Liver (tissue), 9 donors: ENCODE data around the gene E2F4. TPM values are rescaled to one million over a fixed set of nuclear protein-coding genes. Genes with fewer than 3 reads are reported as not detected.

ENCODE experiments used
- DNase-seq: peaks from one replicate; pipeline ENCODE4 v3.0.0-alpha.2; 2017; ENCODE audit warnings: low spot score
- H3K27ac ChIP-seq, 2 donors: one replicate each; pipeline ENCODE4 v1.7.0; 2013; ENCODE audit warnings: inconsistent platforms in 2 of 2, low read length in 2 of 2, control low read depth in 1 of 2, low read depth in 1 of 2, mild to moderate bottlenecking in 1 of 2
- H3K27me3 ChIP-seq, 4 donors: one replicate each; pipeline versions ENCODE4 v1.6.1 to v1.7.0; 2013; ENCODE audit warnings: low read length in 3 of 4, inconsistent platforms in 1 of 4, mild to moderate bottlenecking in 1 of 4, moderate library complexity in 1 of 4; ENCODE audit not compliant: control insufficient read depth in 4 of 4, insufficient read depth in 4 of 4
- H3K36me3 ChIP-seq, 4 donors: one replicate each; pipeline versions ENCODE4 v1.6.1 to v1.7.0; 2013; ENCODE audit warnings: low read length in 3 of 4, mild to moderate bottlenecking in 3 of 4, low read depth in 1 of 4, moderate library complexity in 1 of 4; ENCODE audit not compliant: control insufficient read depth in 4 of 4, insufficient read depth in 3 of 4
- H3K4me1 ChIP-seq, 4 donors: one replicate each; pipeline versions ENCODE4 v1.6.1 to v1.7.0; 2013; ENCODE audit warnings: low read length in 3 of 4, mild to moderate bottlenecking in 3 of 4, moderate library complexity in 1 of 4; ENCODE audit not compliant: control insufficient read depth in 4 of 4, insufficient read depth in 4 of 4
- H3K4me3 ChIP-seq, 3 donors: one replicate each; pipeline versions ENCODE4 v1.6.1 to v1.7.0; 2013; ENCODE audit warnings: low read length in 3 of 3, control low read depth in 1 of 3, low read depth in 1 of 3, mild to moderate bottlenecking in 1 of 3
- H3K9ac ChIP-seq, 2 donors: one replicate each; pipeline ENCODE4 v1.7.0; 2013; ENCODE audit warnings: low read length in 2 of 2, mild to moderate bottlenecking in 2 of 2, moderate library complexity in 2 of 2, control low read depth in 1 of 2, low read depth in 1 of 2
- H3K9me3 ChIP-seq, 4 donors: one replicate each; pipeline versions ENCODE4 v1.6.1 to v1.7.0; 2013; ENCODE audit warnings: low read length in 3 of 4; ENCODE audit not compliant: control insufficient read depth in 4 of 4
- EGR1 ChIP-seq, 2 donors: IDR thresholded peaks; 2 replicates each; pipeline ENCODE4 v1.6.1; 2016 to 2018; ENCODE audit warnings: antibody characterized with exemption in 2 of 2, low read depth in 2 of 2
- FOXA1 ChIP-seq: IDR thresholded peaks from 2 replicates; pipeline ENCODE4 v1.6.1; 2016; ENCODE audit warnings: antibody characterized with exemption
- FOXA2 ChIP-seq: IDR thresholded peaks from 2 replicates; pipeline ENCODE4 v1.6.1; 2016; ENCODE audit warnings: antibody characterized with exemption
- GABPA ChIP-seq, 2 donors: IDR thresholded peaks in 1 of 2; conservative IDR thresholded peaks in 1 of 2; 2 replicates each; pipeline ENCODE4 v1.6.1; 2016; ENCODE audit warnings: antibody characterized with exemption in 2 of 2, mild to moderate bottlenecking in 1 of 2, moderate library complexity in 1 of 2
- HNF4A ChIP-seq, 2 donors: conservative IDR thresholded peaks; 2 replicates each; pipeline ENCODE4 v1.6.1; 2016; ENCODE audit warnings: antibody characterized with exemption in 2 of 2, mild to moderate bottlenecking in 2 of 2
- HNF4G ChIP-seq: IDR thresholded peaks from 2 replicates; pipeline ENCODE4 v1.6.1; 2016; ENCODE audit warnings: antibody characterized with exemption
- JUND ChIP-seq, 2 donors: IDR thresholded peaks; 2 replicates each; pipeline ENCODE4 v1.6.1; 2016; ENCODE audit warnings: antibody characterized with exemption in 2 of 2
- NR2F2 ChIP-seq: IDR thresholded peaks from 2 replicates; pipeline ENCODE4 v1.6.1; 2016; ENCODE audit warnings: antibody characterized with exemption
- RAD21 ChIP-seq, 2 donors: IDR thresholded peaks; 2 replicates each; pipeline ENCODE4 v1.6.1; 2016; ENCODE audit warnings: antibody characterized with exemption in 2 of 2, mild to moderate bottlenecking in 2 of 2
- RXRA ChIP-seq, 2 donors: IDR thresholded peaks; 2 replicates each; pipeline ENCODE4 v1.6.1; 2017 to 2018; ENCODE audit warnings: antibody characterized with exemption in 2 of 2, mild to moderate bottlenecking in 1 of 2
- SP1 ChIP-seq: IDR thresholded peaks from 2 replicates; pipeline ENCODE4 v1.6.1; 2018; ENCODE audit warnings: antibody characterized with exemption, mild to moderate bottlenecking
- TAF1 ChIP-seq: conservative IDR thresholded peaks from 2 replicates; pipeline ENCODE4 v1.6.1; 2016; ENCODE audit warnings: antibody characterized with exemption, mild to moderate bottlenecking
- YY1 ChIP-seq: IDR thresholded peaks from 2 replicates; pipeline ENCODE4 v1.6.1; 2016; ENCODE audit warnings: antibody characterized with exemption, mild to moderate bottlenecking
- WGBS: extraction: QIAGEN DNeasy Blood & Tissue Kit; methylation state at CpG from one replicate; pipeline ENCODE4 v1.1.7; 2013; 5-methylcytosine and 5-hydroxymethylcytosine counted together
- polyA plus RNA-seq, 2 donors: library from polyadenylated mRNA; stranded (reverse) in 1 of 2; unstranded in 1 of 2; fragments of 200-250 nt in 1 of 2; fragments of >200 nt in 1 of 2; fragmentation: Nextera tagmentation in 1 of 2; extraction: Ambion mirVana in 1 of 2; gene quantifications; one replicate each; pipeline versions ENCODE4 v1.2.1 to v1.2.3, GENCODE V29; 2013 to 2015
- total RNA-seq, 2 donors: library from RNA; depleted of rRNA; stranded (reverse); fragments of >200 nt; gene quantifications; one replicate each; pipeline ENCODE4 v1.2.3, GENCODE V29; 2014
- TF ChIP-seq, protein P1 (sequence below): IDR thresholded peaks from 2 replicates; pipeline ENCODE4 v1.6.1; 2016; ENCODE audit warnings: antibody characterized with exemption
- TF ChIP-seq, protein P2 (sequence below): IDR thresholded peaks from 2 replicates; pipeline ENCODE4 v1.6.1; 2016; ENCODE audit warnings: antibody characterized with exemption
- TF ChIP-seq, protein P3 (sequence below): IDR thresholded peaks from 2 replicates; pipeline ENCODE4 v1.6.1; 2016; ENCODE audit warnings: antibody characterized with exemption, mild to moderate bottlenecking
- TF ChIP-seq, protein P4 (sequence below): IDR thresholded peaks from 2 replicates; pipeline ENCODE4 v1.6.1; 2016; ENCODE audit warnings: antibody characterized with exemption
- TF ChIP-seq, protein P5 (sequence below): fragments of 150-350 bp; IDR thresholded peaks from 2 replicates; pipeline ENCODE4 v1.5.1; 2017; ENCODE audit warnings: improper control_type of control experiment, low read depth, low read length; ENCODE audit not compliant: missing input control
- donor health status: healthy.
- donor health status: healthy.
- donor health status: healthy.
- donor health status: healthy.
- donor health status: healthy.

The E2F4 gene
- total and polyA plus RNA-seq, 4 donors, result 18.1 to 107 (median 30.0) TPM

DNA sequence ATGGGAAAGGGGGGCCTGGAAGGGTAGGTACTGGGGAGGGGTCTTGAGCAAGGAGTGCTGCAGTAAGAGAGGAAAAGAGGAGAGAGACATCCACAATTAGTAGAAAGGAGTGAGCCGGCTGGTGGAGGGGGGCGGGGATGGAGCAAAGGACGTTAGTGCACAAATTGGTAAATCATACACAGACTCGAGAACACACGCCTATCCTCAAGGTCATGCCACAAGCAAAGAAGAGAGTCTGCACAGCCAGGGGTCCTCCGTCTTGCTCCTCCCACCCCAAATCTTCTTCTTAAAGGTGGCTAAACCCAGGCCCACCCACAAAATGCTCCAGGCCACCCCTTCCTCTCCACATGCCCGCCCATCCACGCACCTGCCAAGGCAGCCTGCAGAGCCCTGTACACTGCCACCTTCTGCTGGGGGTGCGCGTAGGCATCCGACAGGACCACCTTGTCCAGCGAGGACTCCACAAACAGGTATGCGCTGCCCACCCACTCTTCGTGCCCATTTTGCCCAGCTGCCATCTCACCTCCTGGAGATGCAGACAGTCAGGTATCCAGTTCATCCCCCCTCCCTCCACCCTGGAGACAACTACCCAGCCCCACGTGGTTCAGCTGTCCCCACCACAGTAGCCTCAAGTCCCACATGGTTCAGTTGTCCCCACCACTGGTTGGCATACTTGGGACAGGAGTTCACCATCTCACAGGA, 35.7 kb upstream of the E2F4 start:
- WGBS, result 53% methylated on average over 15 of the region's 15 CpGs
- no peak for TF ChIP-seq SP1
- no peak for TF ChIP-seq GABPA (IDR thresholded peaks at IDR 0.05 in 1 of 2, conservative IDR thresholded peaks at IDR 0.05 in 1 of 2)
- TF ChIP-seq, protein P1, sequence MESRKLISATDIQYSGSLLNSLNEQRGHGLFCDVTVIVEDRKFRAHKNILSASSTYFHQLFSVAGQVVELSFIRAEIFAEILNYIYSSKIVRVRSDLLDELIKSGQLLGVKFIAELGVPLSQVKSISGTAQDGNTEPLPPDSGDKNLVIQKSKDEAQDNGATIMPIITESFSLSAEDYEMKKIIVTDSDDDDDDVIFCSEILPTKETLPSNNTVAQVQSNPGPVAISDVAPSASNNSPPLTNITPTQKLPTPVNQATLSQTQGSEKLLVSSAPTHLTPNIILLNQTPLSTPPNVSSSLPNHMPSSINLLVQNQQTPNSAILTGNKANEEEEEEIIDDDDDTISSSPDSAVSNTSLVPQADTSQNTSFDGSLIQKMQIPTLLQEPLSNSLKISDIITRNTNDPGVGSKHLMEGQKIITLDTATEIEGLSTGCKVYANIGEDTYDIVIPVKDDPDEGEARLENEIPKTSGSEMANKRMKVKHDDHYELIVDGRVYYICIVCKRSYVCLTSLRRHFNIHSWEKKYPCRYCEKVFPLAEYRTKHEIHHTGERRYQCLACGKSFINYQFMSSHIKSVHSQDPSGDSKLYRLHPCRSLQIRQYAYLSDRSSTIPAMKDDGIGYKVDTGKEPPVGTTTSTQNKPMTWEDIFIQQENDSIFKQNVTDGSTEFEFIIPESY, result no peak
- TF ChIP-seq, protein P2, sequence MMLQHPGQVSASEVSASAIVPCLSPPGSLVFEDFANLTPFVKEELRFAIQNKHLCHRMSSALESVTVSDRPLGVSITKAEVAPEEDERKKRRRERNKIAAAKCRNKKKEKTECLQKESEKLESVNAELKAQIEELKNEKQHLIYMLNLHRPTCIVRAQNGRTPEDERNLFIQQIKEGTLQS, result no peak
- Histone ChIP-seq H3K4me1 (peaks cover 2 to 34% (median 22%) of the 10 kb centered on the region in 4 donors), H3K9ac (no peak overlapping the region), H3K36me3 (no peaks in the 10 kb centered on the region), H3K27me3 (no peaks in the 10 kb centered on the region), H3K27ac (no peak overlapping the region), H3K9me3 (no peaks in the 10 kb centered on the region), H3K4me3 (no peak overlapping the region)
- no peak for DNase-seq

DNA sequence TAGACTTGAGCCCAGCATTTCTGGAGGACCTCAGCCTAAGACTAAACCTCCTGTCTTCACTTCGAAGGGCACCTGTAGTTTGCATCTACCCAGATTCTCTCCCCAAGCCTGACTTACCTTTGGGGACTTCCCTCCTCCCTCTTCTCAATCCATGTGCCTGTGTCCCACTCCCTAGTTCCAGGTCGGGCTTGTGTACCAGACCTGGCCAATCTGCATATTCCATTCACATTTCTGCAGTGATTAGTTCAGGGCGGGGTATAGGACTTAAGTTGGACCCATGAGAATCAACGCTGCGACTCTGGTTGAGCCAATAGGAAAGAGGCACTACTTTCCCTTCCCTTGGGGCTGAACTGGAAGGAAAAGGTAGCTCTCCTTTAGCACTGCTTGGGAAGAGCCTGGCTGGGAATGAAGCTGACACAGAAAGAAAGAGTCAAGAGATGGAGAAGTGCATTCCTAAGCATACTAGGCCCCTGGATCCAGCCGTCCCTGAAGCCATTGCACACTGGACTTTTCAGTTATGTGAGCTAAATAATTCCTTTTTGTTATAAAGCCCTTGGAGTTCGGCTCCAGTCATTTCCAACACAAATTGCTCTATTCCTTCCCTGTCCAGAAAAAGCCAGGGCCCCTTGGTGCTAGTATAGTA, 34.7 kb upstream of the E2F4 start:
- H3K9ac ChIP-seq, result no peak overlapping the region
- WGBS, result 78% methylated on average over 7 of the region's 7 CpGs
- no peaks in the 10 kb centered on the region for H3K27me3 ChIP-seq
- TF ChIP-seq, protein P3, sequence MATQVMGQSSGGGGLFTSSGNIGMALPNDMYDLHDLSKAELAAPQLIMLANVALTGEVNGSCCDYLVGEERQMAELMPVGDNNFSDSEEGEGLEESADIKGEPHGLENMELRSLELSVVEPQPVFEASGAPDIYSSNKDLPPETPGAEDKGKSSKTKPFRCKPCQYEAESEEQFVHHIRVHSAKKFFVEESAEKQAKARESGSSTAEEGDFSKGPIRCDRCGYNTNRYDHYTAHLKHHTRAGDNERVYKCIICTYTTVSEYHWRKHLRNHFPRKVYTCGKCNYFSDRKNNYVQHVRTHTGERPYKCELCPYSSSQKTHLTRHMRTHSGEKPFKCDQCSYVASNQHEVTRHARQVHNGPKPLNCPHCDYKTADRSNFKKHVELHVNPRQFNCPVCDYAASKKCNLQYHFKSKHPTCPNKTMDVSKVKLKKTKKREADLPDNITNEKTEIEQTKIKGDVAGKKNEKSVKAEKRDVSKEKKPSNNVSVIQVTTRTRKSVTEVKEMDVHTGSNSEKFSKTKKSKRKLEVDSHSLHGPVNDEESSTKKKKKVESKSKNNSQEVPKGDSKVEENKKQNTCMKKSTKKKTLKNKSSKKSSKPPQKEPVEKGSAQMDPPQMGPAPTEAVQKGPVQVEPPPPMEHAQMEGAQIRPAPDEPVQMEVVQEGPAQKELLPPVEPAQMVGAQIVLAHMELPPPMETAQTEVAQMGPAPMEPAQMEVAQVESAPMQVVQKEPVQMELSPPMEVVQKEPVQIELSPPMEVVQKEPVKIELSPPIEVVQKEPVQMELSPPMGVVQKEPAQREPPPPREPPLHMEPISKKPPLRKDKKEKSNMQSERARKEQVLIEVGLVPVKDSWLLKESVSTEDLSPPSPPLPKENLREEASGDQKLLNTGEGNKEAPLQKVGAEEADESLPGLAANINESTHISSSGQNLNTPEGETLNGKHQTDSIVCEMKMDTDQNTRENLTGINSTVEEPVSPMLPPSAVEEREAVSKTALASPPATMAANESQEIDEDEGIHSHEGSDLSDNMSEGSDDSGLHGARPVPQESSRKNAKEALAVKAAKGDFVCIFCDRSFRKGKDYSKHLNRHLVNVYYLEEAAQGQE, result no peak
- TF ChIP-seq, protein P2, result no peak
- TF ChIP-seq HNF4A (conservative IDR thresholded peaks at IDR 0.05), result no peak
- TF ChIP-seq SP1, result no peak
- no peak for TF ChIP-seq JUND (IDR thresholded peaks at IDR 0.05)
- no peak for TF ChIP-seq EGR1 (IDR thresholded peaks at IDR 0.05; ENCODE audit: low read depth in 2 of 2)
- no peak for TF ChIP-seq NR2F2
- no peak for TF ChIP-seq GABPA (IDR thresholded peaks at IDR 0.05 in 1 of 2, conservative IDR thresholded peaks at IDR 0.05 in 1 of 2)
- no peak for TF ChIP-seq RAD21 (IDR thresholded peaks at IDR 0.05)
- TF ChIP-seq, protein P1, result no peak
- TF ChIP-seq YY1, result no peak
- TF ChIP-seq FOXA1, result no peak
- no peak for TF ChIP-seq HNF4G
- no peak for TF ChIP-seq RXRA (IDR thresholded peaks at IDR 0.05)
- no peak for TF ChIP-seq FOXA2
- TF ChIP-seq, protein P4, sequence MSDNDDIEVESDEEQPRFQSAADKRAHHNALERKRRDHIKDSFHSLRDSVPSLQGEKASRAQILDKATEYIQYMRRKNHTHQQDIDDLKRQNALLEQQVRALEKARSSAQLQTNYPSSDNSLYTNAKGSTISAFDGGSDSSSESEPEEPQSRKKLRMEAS, result no peak
- TF ChIP-seq, protein P5, sequence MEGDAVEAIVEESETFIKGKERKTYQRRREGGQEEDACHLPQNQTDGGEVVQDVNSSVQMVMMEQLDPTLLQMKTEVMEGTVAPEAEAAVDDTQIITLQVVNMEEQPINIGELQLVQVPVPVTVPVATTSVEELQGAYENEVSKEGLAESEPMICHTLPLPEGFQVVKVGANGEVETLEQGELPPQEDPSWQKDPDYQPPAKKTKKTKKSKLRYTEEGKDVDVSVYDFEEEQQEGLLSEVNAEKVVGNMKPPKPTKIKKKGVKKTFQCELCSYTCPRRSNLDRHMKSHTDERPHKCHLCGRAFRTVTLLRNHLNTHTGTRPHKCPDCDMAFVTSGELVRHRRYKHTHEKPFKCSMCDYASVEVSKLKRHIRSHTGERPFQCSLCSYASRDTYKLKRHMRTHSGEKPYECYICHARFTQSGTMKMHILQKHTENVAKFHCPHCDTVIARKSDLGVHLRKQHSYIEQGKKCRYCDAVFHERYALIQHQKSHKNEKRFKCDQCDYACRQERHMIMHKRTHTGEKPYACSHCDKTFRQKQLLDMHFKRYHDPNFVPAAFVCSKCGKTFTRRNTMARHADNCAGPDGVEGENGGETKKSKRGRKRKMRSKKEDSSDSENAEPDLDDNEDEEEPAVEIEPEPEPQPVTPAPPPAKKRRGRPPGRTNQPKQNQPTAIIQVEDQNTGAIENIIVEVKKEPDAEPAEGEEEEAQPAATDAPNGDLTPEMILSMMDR, result no peak
- TF ChIP-seq TAF1, result no peak
- no peak for DNase-seq
- no peak overlapping the region for H3K27ac ChIP-seq
- no peak overlapping the region for H3K4me3 ChIP-seq
- no peaks in the 10 kb centered on the region for H3K36me3 ChIP-seq
- no peaks in the 10 kb centered on the region for H3K9me3 ChIP-seq
- H3K4me1 ChIP-seq, result peaks cover 2 to 38% (median 23%) of the 10 kb centered on the region in 4 donors
